Kidney epithelial cell (primary cell): ENCODE data around the gene H3-3A. TPM values are rescaled to one million over a fixed set of nuclear protein-coding genes. Genes with fewer than 3 reads are reported as not detected.
A peak's percentile ranks its signal among the peaks of the same experiment; 100 is the strongest.

Experiments
- DNase-seq: peaks from one replicate; pipeline ENCODE4 v3.0.0-alpha.2; 2010; ENCODE audit warnings: low read depth
- H3K27me3 ChIP-seq: 2 replicates; pipeline ENCODE4 v1.6.0; 2011; ENCODE audit warnings: low read length; ENCODE audit not compliant: control insufficient read depth, insufficient read depth
- H3K36me3 ChIP-seq: 2 replicates; pipeline ENCODE4 v1.5.1; 2011; ENCODE audit warnings: low read length; ENCODE audit not compliant: control insufficient read depth, insufficient read depth
- H3K4me3 ChIP-seq: 2 replicates; pipeline ENCODE4 v1.5.1; 2011; ENCODE audit warnings: low read depth, mild to moderate bottlenecking, control low read depth, low read length
- CTCF ChIP-seq: IDR thresholded peaks from 2 replicates; pipeline ENCODE4 v1.5.1; 2011; ENCODE audit warnings: mild to moderate bottlenecking, moderate library complexity, low read length, control low read depth, inconsistent platforms; ENCODE audit not compliant: insufficient read depth, poor library complexity, severe bottlenecking
- total RNA-seq: library from RNA; depleted of rRNA; stranded (reverse); fragments of >200 nt; gene quantifications from 2 replicates; pipeline ENCODE4 v1.2.3, GENCODE V29; 2015

Gene H3-3A
- total RNA-seq, 1 donor from 2014 or later = 353 TPM

GRCh38 chr1:226054519-226055327 lies 7.8 kb upstream of the H3-3A start:
- DNase-seq = no peak
- Histone ChIP-seq H3K36me3 (no peaks in the 10 kb centered on the region), H3K27me3 (no peaks in the 10 kb centered on the region), H3K4me3 (no peak overlapping the region)
- no peak for TF ChIP-seq CTCF

GRCh38 chr1:226059709-226060108 lies 2.8 kb upstream of the H3-3A start:
- DNase-seq = no peak
- H3K27me3 ChIP-seq = no peaks in the 10 kb centered on the region
- no peak for TF ChIP-seq CTCF

GRCh38 chr1:226060427-226060826 lies 2.1 kb upstream of the H3-3A start:
- no peak for DNase-seq
- TF ChIP-seq CTCF = no peak
- no peaks in the 10 kb centered on the region for H3K27me3 ChIP-seq
- no peaks in the 10 kb centered on the region for H3K36me3 ChIP-seq
- H3K4me3 ChIP-seq = no peak overlapping the region

More at GRCh38 chr1:226059709-226060108, 2.8 kb upstream of the H3-3A start:
- Histone ChIP-seq H3K4me3 (no peak overlapping the region), H3K36me3 (no peaks in the 10 kb centered on the region)

- TF ChIP-seq CTCF = no peak
- Histone ChIP-seq H3K36me3 (no peaks in the 10 kb centered on the region), H3K4me3 (peak overlapping the region; percentile 61), H3K27me3 (no peaks in the 10 kb centered on the region)
- DNase-seq = no peak
Measured at GRCh38 chr1:226061068-226061840, 1.3 kb upstream of the H3-3A start.

- no peaks in the 10 kb centered on the region for H3K27me3 ChIP-seq
- TF ChIP-seq CTCF = no peak
- DNase-seq = peak; percentile 28
- H3K36me3 ChIP-seq = no peaks in the 10 kb centered on the region
- H3K4me3 ChIP-seq = peak overlapping the region; percentile 61
Measured at GRCh38 chr1:226061841-226062557, 517 bp upstream of the H3-3A start.
